ENCODE data around the gene ASTN2. TPM values are rescaled to one million over a fixed set of nuclear protein-coding genes. Genes with fewer than 3 reads are reported as not detected.

Gene ASTN2
- total RNA-seq, 2 donors from 2014 or later: 113 to 153 TPM

DNA sequence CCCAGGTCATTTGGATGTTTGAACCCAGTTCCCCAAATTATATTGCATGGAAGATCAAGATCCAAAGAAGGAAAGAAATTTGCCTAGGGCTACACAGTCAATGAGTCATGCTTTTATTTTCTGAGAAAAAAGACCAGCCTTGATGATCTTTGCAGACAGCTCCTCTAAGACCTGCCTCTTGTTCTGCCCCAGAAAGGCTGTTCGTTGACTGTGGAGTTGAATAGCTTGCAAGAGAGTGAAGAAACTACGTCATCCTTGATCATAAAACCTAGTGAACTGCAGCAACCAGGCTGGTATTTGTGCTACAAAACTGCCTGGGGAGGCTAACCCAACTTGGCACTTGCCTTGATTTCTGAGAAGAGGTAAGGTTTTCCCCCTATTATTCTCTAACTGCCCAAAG is 997.4 kb downstream of the ASTN2 start:
- 87% methylated on average over 2 of the region's 2 CpGs for WGBS
- H3K4me3 ChIP-seq: no peak overlapping the region
- H3K9me3 ChIP-seq: no peaks in the 10 kb centered on the region
- no peaks in the 10 kb centered on the region for H3K36me3 ChIP-seq
- H3K27me3 ChIP-seq (replicated peaks; ENCODE audit: insufficient read depth): no peaks in the 10 kb centered on the region
- intact Hi-C loops (cut with DNase I): no loop called here
- TF ChIP-seq POLR2A (IDR thresholded peaks at IDR 0.05) (no peak), POLR2AphosphoS5 (IDR thresholded peaks at IDR 0.05) (no peak)
- TF ChIP-seq, protein P1, sequence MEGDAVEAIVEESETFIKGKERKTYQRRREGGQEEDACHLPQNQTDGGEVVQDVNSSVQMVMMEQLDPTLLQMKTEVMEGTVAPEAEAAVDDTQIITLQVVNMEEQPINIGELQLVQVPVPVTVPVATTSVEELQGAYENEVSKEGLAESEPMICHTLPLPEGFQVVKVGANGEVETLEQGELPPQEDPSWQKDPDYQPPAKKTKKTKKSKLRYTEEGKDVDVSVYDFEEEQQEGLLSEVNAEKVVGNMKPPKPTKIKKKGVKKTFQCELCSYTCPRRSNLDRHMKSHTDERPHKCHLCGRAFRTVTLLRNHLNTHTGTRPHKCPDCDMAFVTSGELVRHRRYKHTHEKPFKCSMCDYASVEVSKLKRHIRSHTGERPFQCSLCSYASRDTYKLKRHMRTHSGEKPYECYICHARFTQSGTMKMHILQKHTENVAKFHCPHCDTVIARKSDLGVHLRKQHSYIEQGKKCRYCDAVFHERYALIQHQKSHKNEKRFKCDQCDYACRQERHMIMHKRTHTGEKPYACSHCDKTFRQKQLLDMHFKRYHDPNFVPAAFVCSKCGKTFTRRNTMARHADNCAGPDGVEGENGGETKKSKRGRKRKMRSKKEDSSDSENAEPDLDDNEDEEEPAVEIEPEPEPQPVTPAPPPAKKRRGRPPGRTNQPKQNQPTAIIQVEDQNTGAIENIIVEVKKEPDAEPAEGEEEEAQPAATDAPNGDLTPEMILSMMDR (IDR thresholded peaks at IDR 0.05): no peak
- DNase-seq (ENCODE audit: low spot score): no peak
- no peaks in the 10 kb centered on the region for H3K4me1 ChIP-seq (replicated peaks)
- no peak overlapping the region for H3K27ac ChIP-seq

DNA sequence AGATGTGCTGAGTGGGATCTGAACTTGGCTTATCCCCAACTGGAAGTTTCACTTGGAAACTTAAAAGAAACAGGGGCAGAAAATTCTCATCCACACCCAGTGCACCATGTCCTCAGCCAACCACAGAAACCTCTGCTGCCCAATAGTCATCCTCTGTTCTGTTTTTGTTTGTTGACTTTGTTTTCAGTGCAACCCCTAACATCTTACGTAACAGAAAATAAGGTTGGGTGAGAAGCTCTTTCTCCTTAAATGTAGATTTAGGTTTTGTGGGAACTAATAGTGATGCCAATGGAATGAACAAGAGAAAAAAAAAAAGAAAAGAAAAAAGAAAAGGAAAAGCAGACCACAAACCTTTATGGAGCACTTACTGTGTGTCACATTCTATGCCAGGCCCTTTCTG is 998.4 kb downstream of the ASTN2 start:
- H3K4me1 ChIP-seq (replicated peaks): no peaks in the 10 kb centered on the region
- no peaks in the 10 kb centered on the region for H3K36me3 ChIP-seq
- intact Hi-C loops (cut with DNase I): no loop called here
- no peak for DNase-seq (ENCODE audit: low spot score)
- H3K27me3 ChIP-seq (replicated peaks; ENCODE audit: insufficient read depth): no peaks in the 10 kb centered on the region
- H3K27ac ChIP-seq: no peak overlapping the region
- TF ChIP-seq, protein P1 (IDR thresholded peaks at IDR 0.05): no peak
- TF ChIP-seq POLR2A (IDR thresholded peaks at IDR 0.05) (no peak), POLR2AphosphoS5 (IDR thresholded peaks at IDR 0.05) (no peak)
- no peaks in the 10 kb centered on the region for H3K9me3 ChIP-seq
- H3K4me3 ChIP-seq: no peak overlapping the region
- WGBS: 87% methylated on average over 1 of the region's 1 CpG

DNA sequence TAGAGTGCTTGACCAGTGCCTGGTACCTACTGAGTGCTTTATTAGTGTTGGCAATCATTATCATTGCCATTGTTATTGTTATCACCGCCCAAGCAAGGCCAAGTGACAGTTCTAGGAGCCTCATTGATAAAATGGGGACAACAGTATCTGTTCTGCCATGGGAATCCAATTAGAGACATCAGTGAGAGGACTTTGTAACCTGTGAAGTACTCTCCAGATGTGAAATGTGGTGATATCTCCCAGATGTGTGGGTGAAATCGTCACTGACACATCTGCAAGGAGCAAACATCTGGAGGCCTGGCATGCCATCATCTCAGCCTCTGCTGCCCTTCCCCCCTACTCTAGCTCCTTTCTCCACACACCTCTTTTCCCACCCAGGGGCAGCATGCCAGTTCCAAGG is 1000.5 kb downstream of the ASTN2 start:
- no peaks in the 10 kb centered on the region for H3K27me3 ChIP-seq (replicated peaks; ENCODE audit: insufficient read depth)
- no peak for DNase-seq (ENCODE audit: low spot score)
- TF ChIP-seq POLR2AphosphoS5 (IDR thresholded peaks at IDR 0.05): no peak
- TF ChIP-seq, protein P1 (IDR thresholded peaks at IDR 0.05): no peak
- no peak for TF ChIP-seq POLR2A (IDR thresholded peaks at IDR 0.05)
- H3K4me3 ChIP-seq: no peak overlapping the region
- no peak overlapping the region for H3K27ac ChIP-seq
- intact Hi-C loops (cut with DNase I): no loop called here
- no peaks in the 10 kb centered on the region for H3K9me3 ChIP-seq
- H3K36me3 ChIP-seq: no peaks in the 10 kb centered on the region
- H3K4me1 ChIP-seq (replicated peaks): no peaks in the 10 kb centered on the region
- 76% methylated on average over 2 of the region's 2 CpGs for WGBS

DNA sequence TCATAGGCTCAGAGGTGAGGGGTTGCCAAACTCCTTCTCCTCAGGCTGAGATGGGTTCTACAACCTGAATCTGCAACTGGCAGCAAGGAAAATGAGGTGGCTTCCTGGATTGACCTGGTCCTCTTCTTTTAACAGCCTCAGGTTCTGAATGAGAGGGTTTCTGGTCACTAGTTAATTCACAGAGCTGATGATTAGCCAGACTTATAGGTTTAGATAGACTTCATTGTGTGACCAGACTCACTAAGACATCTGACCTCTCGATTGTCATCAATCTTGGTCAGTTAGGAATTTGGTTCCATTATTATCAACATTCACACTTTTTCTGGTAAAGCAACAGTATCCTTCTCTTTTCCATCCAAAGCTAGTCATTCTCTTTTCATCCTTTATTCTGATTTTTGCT is 1003.4 kb downstream of the ASTN2 start:
- Histone ChIP-seq H3K27me3 (replicated peaks; ENCODE audit: insufficient read depth) (no peaks in the 10 kb centered on the region), H3K36me3 (no peaks in the 10 kb centered on the region), H3K27ac (no peak overlapping the region), H3K4me1 (replicated peaks) (no peaks in the 10 kb centered on the region), H3K9me3 (no peaks in the 10 kb centered on the region), H3K4me3 (no peak overlapping the region)
- intact Hi-C loops (cut with DNase I): no loop called here
- WGBS: 94% methylated on average over 1 of the region's 1 CpG
- TF ChIP-seq, protein P1 (IDR thresholded peaks at IDR 0.05): no peak
- no peak for TF ChIP-seq POLR2AphosphoS5 (IDR thresholded peaks at IDR 0.05)
- no peak for TF ChIP-seq POLR2A (IDR thresholded peaks at IDR 0.05)
- no peak for DNase-seq (ENCODE audit: low spot score)

DNA sequence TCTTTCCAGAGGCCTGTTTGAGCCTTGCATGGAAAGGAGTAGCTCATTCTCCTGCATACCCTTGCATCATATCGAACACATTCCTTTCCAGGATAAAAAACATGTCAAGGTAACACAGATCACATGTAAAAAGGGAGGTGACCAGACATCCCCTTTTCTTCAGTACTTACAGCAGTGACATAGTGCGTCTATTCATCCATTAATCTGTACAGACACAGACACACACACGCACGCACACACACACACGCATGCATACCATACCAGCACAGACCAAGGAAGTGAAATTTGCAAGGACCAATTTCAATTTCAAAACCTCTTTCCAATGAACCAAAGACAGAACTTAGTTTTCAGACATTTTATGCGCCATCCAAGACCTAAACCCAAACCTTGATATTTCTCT is 1005.2 kb downstream of the ASTN2 start:
- Histone ChIP-seq H3K4me3 (no peak overlapping the region), H3K4me1 (replicated peaks) (no peaks in the 10 kb centered on the region), H3K27ac (no peak overlapping the region), H3K9me3 (no peaks in the 10 kb centered on the region), H3K27me3 (replicated peaks; ENCODE audit: insufficient read depth) (no peaks in the 10 kb centered on the region), H3K36me3 (no peaks in the 10 kb centered on the region)
- 79% methylated on average over 6 of the region's 6 CpGs for WGBS
- TF ChIP-seq POLR2A (IDR thresholded peaks at IDR 0.05) (no peak), POLR2AphosphoS5 (IDR thresholded peaks at IDR 0.05) (no peak)
- TF ChIP-seq, protein P1 (IDR thresholded peaks at IDR 0.05): no peak
- no peak for DNase-seq (ENCODE audit: low spot score)
- intact Hi-C loops (cut with DNase I): no loop called here

All from prostate gland (tissue), 2 donors.